Raji (cell line): ENCODE measurements around the gene MCHR1.

ENCODE experiments used
- POLR2A ChIP-seq: IDR thresholded peaks from 2 replicates; pipeline ENCODE4 v1.6.1; 2011; ENCODE audit warnings: low read depth, low read length, control low read depth; ENCODE audit not compliant: insufficient read depth

The MCHR1 gene

DNA sequence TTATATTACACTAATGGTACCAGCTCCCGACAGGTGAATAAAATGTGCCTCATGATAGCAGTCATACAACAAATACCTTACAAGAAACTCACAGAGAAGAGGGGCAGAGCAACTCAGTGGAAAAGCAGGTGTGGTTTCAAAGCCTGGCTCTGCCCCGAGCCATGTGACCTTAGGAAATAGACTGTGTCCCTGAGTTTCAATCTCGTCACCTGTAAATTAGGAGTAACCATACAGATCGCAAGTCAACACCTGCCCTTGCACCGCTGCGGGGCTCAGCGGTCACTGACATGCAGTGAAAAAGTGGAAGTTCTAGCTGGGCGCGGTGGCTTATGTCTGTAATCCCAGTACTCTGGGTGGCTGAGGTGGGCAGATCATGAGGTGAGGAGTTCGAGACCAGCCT lies 30.9 kb upstream of the MCHR1 start:
- TF ChIP-seq POLR2A = no peak

DNA sequence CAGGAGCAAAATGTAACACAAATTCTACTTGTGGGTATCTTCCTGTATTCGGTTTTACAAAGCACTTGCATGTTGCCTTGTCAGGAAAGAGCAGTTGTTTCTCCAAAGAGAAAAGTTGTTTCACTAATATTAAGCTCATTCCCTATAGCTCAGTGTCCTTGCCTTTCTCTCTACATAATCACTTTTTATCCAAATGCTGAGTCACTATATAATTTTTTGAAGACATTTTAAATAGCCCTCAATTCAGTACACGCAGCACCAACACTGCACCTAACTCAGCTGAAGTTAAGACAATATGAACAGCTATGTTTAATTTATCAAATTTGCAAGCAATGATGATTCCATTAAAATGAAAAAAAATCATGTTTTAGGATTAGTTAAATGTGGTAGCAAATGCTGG lies 28.2 kb upstream of the MCHR1 start:
- TF ChIP-seq POLR2A = no peak

GRCh38 chr22:40651563-40652501 lies 27.5 kb upstream of the MCHR1 start:
- no peak for TF ChIP-seq POLR2A

DNA sequence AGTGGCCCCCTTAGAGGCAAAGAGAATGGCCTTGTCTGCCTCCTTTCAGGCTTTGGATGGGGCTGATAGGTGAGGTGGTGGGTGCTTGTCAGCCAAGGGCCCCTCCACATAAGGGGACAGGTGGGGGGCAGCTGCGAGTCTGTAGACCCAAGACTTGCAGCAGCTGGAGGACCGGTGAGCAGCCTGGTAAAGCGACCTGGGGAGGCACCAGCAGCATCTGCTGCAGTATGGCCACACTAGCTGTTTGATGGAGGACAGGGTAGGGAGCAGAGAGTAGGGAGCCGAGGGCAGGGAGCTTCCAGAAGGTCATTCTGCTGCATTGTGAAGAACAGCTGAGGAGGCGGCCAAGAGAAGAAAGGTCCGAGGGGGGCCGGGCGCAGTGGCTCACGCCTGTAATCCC lies 25.9 kb upstream of the MCHR1 start:
- TF ChIP-seq POLR2A = no peak

DNA sequence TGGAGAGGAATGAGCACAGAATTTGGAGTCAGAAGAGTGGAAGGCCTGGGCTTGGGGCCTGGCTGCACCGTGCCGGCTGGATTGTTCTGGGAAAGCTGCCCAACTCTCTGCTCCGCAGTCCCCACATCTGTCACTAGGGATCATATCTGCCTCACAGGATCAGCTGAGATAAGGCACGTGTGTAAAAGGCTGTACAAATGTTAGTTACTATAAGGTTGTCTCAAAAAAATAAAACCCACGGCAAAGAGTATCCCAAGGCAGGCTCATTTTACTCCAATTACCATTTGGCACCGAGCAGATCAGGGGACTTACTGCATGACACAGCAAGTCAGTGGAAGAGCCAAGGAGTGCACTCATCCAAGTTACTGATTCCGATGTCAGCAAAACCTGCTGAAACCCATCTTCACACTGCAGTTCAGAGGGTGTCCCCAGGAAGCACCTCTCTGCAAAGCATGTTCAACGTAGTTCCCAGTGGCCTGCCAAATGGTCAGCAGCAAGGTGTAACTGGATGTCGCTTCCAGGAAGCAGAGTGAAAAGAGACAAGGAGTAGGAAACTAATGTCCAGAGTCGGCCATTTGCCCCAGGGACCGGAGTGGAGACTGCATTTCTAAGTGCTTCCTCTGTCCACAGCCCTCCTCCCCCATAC lies 24.6 kb upstream of the MCHR1 start:
- TF ChIP-seq POLR2A = no peak

DNA sequence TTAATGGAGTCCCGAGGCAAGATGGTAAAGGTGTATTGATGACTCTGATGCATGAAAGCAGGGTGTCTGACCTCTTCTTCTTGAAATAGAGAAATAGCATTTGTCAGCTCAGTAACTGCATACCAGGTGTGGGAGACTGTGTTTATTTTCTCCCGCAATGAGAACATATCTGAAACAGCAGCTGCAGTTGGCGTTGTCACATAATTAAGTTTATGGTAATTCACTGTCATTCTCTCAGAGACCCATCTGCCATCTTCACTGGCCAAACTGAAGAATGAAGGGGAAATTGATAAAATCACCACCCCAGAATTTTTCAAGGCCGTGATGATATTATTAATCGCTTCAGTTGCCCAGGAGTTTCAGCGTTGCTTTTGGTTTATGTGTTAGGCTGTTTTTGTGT lies 20.1 kb upstream of the MCHR1 start:
- no peak for TF ChIP-seq POLR2A

DNA sequence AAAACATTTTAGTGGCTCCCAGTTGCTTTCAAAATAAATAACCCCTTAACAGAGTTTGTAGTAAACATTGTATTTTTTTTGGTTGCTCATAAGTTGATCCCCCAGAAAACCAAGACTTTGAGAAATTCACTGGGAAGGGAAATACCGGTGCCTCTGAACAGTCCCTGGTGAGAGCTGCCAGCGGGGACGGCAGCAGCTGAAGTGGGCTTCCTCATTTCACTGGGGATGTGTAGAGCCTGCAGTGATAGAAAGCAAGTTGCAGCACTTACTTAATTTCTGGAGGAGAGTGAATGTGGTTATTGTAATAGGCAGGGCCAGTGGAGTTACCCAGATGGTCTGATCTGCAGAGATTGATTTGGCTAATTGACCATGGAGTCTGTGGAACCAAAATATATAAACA lies 18.6 kb upstream of the MCHR1 start:
- no peak for TF ChIP-seq POLR2A

DNA sequence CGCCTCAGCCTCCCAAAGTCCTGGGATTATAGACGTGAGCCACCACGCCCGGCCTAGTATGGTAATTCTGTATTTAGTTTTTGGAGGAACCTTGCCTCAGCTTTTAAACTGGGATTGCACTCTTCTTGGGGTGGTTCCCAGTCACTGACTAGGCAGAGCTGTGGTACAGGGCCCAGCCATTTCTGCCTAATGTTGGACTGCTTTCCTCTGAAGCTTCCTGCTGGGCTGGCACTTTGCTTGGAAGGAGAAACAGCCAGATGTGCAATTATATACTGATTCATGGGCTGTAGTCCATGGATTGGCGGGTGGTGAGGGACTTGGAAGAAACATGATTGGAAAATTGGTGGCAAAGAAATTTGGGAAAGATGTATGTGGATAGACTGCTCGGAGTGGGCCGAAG lies 17.6 kb upstream of the MCHR1 start:
- TF ChIP-seq POLR2A = no peak

DNA sequence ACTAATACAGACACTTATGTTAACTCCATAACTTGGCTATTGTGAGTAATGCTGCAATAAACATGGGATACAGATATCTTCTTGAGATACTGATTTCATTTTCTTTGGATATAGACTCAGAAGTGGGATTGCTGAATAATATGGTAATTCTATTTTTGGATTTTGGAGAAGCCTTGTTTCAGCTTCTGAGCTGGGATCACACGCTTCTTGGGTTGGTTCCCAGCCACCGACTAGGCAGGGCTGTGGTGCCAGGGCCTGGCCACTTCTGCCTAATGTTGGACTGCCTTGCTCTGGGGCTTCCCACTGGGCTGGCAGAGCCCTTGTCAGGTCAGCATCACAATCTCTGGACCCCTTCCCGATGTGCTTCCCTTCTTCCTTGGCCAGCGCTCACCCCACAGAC lies 14.0 kb upstream of the MCHR1 start:
- TF ChIP-seq POLR2A = no peak

DNA sequence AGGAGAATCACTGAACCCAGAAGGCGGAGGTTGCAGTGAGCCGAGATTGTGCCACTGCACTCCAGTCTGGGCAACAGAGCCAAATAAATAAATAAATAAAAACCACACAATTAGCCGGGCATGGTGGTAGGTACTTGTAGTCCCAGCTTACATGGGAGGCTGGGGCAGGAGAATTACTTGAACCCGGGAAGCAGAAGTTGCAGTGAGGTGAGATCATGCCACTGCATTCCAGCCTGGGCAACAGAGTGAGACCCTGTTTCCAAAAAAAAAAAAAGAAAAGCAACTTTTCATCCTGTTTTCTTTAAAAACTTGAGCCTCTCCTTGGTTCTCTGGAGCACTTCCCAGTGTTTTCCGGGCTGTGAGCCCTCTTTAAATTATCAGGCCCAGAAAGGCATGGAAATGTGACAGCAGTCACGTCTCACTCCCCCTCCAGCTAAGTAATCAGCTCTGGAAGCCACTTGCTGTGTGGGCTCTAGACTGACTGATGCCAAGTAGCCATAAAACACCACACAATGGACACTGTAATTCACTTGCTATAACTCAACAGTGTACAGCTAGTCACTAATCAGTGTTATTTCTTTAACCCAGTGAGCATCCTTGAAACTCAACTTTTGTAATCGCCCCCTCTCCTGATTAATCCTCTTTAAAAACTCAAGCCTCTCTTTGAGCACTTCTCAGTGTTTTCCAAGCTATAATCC lies 13.0 kb upstream of the MCHR1 start:
- TF ChIP-seq POLR2A = no peak

- TF ChIP-seq POLR2A = no peak
Observed at GRCh38 chr22:40668611-40669411, 10.5 kb upstream of the MCHR1 start.

DNA sequence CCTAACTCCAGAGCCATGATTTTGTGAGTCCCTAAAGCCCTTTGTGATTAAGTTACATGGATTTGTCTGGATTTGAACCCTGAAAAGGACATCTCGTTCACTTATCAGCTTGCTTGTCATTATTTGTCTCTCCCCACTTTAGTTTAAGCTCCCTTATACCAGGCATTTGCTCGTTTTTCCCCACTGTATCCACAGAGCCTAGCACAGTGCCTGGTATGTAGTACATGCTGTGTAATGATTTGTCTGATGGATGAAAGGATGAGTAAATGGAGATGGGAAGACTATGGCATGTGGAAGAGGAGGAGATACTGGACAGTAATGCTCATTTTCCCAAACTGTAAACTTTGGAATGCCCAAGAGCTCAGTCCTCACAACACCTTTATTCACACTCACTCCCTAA lies 9.2 kb upstream of the MCHR1 start:
- no peak for TF ChIP-seq POLR2A

DNA sequence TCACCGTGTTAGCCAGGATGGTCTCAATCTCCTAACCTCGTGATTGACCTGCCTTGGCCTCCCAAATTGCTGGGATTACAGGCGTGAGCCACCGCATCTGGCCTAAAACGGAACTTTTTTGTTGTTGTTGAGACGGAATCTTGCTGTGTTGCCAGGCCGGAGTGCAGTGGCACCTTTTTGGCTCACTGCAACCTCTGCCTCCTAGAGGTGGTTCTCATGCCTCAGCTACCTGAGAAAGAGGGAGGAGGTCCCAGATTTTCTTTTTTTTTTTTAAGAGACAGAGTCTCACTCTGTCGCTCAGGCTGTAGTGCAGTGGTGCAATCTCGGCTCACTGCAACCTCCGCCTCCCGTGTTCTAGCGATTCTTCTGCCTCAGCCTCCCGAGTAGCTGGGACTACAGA lies 7.9 kb upstream of the MCHR1 start:
- TF ChIP-seq POLR2A = no peak

- TF ChIP-seq POLR2A = no peak
Observed at GRCh38 chr22:40671796-40672360, 7.4 kb upstream of the MCHR1 start.

- TF ChIP-seq POLR2A = no peak
Observed at GRCh38 chr22:40673017-40673416, 6.3 kb upstream of the MCHR1 start.

DNA sequence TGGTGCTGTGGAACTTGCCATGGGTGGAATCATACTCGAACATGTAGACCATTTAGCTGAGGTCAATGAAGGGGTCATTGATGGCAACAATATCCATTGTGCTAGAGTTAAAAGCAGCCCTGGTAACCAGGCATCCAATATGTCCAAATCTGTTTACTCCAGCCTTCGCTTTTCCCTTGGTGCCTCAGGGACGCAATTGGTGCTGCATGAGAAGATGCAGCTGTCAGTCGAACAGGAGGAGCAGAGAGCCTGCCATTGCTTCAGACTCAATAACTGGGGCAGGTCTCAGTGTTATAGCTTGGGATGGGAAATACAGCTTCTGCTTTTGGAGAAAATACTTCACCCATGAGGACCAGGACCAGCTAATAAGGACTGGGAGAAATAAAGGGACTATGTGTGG lies 5.0 kb upstream of the MCHR1 start:
- no peak for TF ChIP-seq POLR2A
